Fibroblast of skin of abdomen (primary cell): Measurements from ENCODE around the gene ACVR1C.
"Not testable (repeated sequence)": the region's sequence is repeated elsewhere in the genome, so short reads cannot be mapped to it uniquely, and the experiment has no call there.

Experiments
- DNase-seq: peaks from one replicate; pipeline ENCODE4 v3.0.0-alpha.2; 2013

The ACVR1C gene

GRCh38 chr2:157572725-157573124, 55.9 kb downstream of the ACVR1C start:
- no peak for DNase-seq

GRCh38 chr2:157566623-157567022, 62.0 kb downstream of the ACVR1C start:
- DNase-seq: not testable (repeated sequence)

- not testable (repeated sequence) for DNase-seq
Observed at GRCh38 chr2:157566113-157566512, 62.6 kb downstream of the ACVR1C start.

GRCh38 chr2:157565550-157565949, 63.1 kb downstream of the ACVR1C start:
- no peak for DNase-seq

- no peak for DNase-seq
Observed at GRCh38 chr2:157559890-157560289, 68.8 kb downstream of the ACVR1C start.

GRCh38 chr2:157559461-157559860, 69.2 kb downstream of the ACVR1C start:
- DNase-seq: no peak

GRCh38 chr2:157559061-157559460, 69.6 kb downstream of the ACVR1C start:
- DNase-seq: peak; percentile 17

- DNase-seq: no peak
Observed at GRCh38 chr2:157557770-157558169, 70.9 kb downstream of the ACVR1C start.

- no peak for DNase-seq
Observed at GRCh38 chr2:157540102-157540501, 88.6 kb downstream of the ACVR1C start.

GRCh38 chr2:157538064-157538463, 90.6 kb downstream of the ACVR1C start:
- no peak for DNase-seq

GRCh38 chr2:157536815-157537214, 91.8 kb downstream of the ACVR1C start:
- no peak for DNase-seq

GRCh38 chr2:157528963-157529751, 99.5 kb downstream of the ACVR1C start:
- DNase-seq: no peak

GRCh38 chr2:157526070-157526469, 102.6 kb downstream of the ACVR1C start:
- DNase-seq: no peak

GRCh38 chr2:157523270-157524247, 105.1 kb downstream of the ACVR1C start:
- no peak for DNase-seq

- not testable (repeated sequence) for DNase-seq
Observed at GRCh38 chr2:157514966-157515365, 113.7 kb downstream of the ACVR1C start.

- DNase-seq: no peak
Observed at GRCh38 chr2:157509744-157510143, 118.9 kb downstream of the ACVR1C start.

- no peak for DNase-seq
Observed at GRCh38 chr2:157508676-157509075, 120.0 kb downstream of the ACVR1C start.

GRCh38 chr2:157506586-157506985, 122.1 kb downstream of the ACVR1C start:
- DNase-seq: no peak

GRCh38 chr2:157504623-157505022, 124.0 kb downstream of the ACVR1C start:
- DNase-seq: no peak

- DNase-seq: no peak
Observed at GRCh38 chr2:157501026-157501425, 127.6 kb downstream of the ACVR1C start.

GRCh38 chr2:157500334-157500733, 128.3 kb downstream of the ACVR1C start:
- no peak for DNase-seq

- no peak for DNase-seq
Observed at GRCh38 chr2:157498483-157498882, 130.2 kb downstream of the ACVR1C start.

GRCh38 chr2:157497638-157498314, 130.9 kb downstream of the ACVR1C start:
- DNase-seq: peak; percentile 42
